ENCODE results near the gene FOXP4.

DNA sequence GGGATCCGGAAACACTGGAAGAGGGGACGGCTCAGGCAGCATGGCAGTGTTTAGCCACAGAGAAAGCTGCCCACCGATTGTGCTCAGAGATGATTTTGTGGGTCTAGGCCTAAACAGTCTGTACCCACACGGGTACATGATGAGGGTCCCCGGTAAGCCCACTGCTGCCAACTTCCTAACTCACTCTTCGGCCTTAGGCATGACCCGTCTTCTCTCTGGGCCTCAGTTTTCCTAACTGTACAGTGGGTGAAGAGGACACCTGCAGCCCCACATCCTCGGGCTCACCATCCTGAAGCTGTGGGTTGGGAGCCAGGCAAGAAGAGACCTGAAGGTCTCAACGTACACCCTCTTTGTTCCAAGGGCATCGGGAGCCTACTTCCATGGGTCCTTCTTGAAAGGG, 6.5 kb downstream of the FOXP4 start:
- TF ChIP-seq POLR2A (IDR thresholded peaks at IDR 0.05; ENCODE audit: low read length) (no peak), GATA1 (IDR thresholded peaks at IDR 0.05; ENCODE audit: low read depth, low read length) (no peak)
